Measurements from ENCODE around the gene AK5. TPM values are rescaled to one million over a fixed set of nuclear protein-coding genes. Genes with fewer than 3 reads are reported as not detected.
"Not testable (repeated sequence)": the region's sequence is repeated elsewhere in the genome, so short reads cannot be mapped to it uniquely, and the experiment has no call there.

Gene AK5
- total RNA-seq, 1 donor from 2014 or later, result not detected

DNA sequence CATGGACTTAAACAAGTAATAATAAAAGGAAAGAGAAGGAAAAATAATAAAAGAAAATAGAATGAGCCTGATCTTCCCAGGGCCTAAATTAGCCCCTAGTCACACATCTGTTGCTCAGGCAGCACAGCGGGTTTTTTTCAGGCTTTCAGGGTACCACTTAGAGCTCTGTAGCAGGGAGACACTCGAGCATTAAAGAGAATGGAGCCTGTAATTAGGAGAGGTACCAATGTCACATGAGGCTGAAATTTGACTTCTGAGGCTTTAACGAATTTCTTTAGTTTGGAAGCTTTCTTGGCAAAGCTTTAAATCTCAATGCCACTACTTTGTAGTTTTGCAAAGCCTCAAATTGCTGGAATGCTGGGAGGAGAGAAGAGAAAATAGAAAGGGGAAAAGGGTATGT is 116.3 kb downstream of the AK5 start:
- no peak for DNase-seq (ENCODE audit: low spot score)

DNA sequence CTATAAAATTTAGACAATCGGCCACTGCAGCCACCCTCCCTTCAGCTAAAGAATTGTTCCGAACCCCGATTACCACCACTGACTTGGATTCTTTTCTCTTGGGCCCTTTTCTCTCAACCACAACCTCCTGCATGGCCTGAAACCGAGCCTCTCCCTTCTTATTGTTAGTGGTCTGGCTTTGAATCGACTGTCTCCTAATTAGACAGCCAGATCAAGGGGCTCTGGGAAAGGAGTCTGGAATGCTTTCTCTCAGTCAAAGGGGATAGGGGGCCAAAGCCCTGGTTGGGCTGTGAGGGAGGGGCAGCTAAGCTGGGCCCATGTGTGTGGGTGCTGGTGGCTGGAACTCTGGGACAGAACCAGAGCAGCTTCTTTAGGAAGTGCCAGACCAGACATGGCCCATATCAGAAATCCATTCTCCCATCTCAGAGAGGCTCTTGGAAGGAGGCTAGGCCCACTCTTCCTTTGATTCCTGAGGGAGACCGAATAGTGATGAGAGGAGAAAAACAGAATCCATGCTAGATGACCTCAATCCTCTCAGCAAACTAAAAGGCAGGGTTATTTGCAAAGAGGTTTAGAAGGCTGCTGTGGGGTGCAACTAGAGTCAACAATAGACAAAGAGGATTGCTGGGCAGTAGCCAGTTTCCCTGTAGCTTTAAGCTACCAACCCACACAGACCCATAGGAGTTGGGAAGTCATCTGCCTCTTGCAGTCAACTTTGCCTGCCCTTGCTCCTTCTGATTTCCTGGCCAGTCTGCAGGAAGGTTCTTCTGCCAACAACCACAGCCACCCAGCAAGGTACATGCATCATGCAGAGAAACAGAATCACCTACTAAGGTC is 117.6 kb downstream of the AK5 start:
- DNase-seq (ENCODE audit: low spot score), result no peak

DNA sequence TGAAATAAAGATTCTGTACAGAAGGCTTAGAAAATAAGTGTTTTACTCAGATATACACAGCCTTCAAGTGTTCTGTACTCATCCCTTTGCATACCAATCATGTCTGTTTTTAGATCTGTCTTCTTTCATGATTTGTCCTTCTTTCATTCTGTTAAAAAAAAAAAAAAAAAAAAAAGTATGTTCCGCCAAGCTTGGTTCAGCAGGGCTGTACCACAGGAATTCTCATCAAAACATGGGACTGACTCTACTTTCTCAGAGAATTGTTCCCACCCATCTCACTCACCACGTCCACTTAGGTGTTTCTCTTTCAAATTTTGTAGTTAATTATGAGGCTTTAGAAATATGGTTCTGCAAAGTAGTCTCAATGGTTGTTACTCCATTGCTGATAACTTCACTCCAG is 119.0 kb downstream of the AK5 start:
- no peak for DNase-seq (ENCODE audit: low spot score)

DNA sequence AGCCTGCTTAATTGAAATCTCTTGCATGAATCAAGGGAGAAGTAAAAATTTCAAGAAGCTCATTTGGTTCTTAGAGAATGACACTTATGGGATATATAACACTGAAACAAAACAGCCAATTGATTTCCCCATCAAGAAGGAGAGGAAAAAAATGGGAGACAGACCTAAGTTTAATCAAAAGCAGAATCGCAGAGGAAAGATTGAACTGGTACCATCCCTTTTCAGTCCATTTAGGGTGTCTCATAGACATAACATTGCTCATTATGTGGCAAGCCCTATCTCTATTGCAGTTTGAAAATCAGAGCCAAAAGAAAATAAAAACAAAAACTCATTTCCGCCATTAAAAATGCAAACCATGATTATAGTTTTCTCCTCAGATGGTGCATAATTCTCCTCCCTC is 119.6 kb downstream of the AK5 start:
- DNase-seq (ENCODE audit: low spot score), result no peak

DNA sequence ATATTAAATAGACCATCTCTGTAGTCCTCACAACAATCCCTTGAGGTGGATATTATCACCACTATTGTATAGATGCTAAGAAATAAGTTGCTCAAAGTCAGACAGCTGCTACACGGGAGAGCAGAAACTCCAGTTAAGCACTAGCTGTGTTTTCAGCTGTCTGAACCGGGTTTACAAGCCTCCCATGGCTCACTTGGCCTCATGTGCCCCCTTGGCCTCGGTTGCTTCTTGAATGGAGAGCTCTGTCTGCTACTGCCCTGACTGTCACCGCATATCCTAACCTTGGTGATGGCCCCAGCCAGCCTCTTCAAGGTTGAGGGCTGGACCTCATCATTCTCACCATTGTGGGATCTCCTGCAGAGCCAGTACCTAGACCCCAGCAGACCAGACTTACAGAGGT is 123.4 kb downstream of the AK5 start:
- DNase-seq (ENCODE audit: low spot score), result no peak

DNA sequence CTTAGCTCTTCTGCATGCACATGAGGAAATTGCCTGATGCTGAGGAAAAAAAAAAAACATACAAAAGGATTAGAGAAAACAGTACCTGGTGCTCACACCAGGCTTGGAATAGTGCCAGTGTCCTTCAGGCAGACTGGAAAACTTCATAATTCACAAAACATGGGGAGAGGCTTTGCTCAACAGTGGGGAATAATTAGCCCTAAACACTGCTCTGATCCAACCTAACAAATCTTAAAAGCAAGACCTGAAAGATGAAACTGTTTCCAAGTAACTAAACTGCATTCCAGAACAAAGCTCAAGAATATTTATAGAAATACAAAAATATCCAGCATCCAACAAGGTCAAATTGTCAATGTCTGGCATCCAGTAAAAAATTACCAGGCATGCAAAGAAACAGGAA is 124.8 kb downstream of the AK5 start:
- no peak for DNase-seq (ENCODE audit: low spot score)

DNA sequence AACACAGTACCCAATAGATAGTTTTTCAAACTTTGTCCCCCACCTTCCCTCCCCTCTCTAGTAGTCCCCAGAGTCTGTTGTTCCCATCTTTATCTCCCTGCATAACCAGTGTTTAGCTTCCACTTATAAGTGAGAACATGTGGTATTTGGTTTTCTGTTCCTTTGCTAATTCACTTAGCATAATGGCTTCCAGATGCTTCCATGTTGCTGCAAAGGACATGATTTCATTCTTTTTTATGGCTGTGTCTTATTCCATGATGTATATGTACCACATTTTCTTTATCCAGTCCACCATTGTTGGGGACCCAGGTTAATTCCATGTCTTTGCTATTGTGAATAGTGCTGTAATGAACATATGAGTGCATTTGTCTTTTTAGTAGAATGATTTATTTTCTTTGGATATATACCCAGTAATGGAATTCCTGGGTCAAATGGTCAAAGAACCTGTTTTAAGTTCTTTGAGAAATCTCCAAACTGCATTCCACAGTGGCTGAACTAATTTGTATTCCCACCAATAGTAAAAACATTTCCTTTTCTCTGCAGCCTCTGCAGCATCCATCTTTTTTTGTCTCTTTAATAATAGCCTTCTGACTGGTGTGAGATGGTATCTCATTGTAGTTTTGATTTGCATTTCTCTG is 126.0 kb downstream of the AK5 start:
- no peak for DNase-seq (ENCODE audit: low spot score)

DNA sequence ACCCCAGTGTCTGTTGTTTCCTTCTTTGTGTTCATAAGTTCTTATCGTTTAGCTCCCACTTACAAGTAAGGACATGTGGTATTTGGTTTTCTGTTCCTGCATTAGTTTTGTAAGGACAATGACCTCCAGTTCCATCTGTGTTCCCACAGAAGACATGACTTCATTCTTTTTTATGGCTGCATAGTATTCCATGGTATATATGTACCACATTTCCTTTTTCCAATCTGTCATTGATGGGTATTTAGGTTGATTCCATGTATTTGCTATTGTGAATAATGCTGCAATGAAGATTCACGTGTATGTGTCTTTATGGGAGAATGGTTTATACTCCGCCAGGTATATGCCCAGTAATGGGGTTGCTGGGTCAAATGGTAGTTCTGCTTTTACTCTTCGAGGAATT is 127.1 kb downstream of the AK5 start:
- DNase-seq (ENCODE audit: low spot score), result not testable (repeated sequence)

DNA sequence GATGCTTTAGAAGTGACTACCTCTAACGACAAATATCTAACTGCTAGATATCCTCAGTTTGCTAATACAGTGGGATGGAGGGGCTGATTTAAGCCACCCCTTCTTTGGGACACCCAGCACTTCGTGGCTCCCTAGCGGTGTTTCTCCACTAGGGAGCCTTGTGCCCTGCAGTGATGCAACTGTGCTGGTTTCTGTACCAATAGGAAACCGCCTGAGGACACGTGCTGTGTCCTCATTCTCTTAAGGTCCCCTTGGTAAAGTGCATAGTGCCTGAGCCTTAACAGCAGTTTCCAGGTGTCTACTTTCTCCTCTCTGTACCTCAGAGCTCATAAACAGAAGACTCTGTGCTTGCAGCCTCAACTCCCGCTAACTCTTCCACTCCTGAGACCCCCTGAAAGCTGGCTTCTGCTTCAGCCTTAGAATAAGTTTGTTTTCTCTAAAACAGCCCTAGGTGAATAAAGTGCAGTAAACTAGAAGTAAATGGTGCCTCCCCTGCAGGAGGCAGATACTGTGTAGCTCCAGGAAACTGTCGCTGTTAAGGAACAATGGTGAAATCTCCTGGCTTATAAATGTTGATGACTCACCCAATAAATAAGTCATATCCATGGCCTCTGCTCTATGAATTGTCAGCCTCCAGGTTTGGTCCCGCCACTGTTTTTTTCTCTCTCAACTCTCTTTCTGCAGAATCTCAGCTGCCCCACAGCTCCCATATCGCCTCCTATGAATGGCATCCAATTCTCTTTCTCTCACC is 130.4 kb downstream of the AK5 start:
- DNase-seq (ENCODE audit: low spot score), result no peak

DNA sequence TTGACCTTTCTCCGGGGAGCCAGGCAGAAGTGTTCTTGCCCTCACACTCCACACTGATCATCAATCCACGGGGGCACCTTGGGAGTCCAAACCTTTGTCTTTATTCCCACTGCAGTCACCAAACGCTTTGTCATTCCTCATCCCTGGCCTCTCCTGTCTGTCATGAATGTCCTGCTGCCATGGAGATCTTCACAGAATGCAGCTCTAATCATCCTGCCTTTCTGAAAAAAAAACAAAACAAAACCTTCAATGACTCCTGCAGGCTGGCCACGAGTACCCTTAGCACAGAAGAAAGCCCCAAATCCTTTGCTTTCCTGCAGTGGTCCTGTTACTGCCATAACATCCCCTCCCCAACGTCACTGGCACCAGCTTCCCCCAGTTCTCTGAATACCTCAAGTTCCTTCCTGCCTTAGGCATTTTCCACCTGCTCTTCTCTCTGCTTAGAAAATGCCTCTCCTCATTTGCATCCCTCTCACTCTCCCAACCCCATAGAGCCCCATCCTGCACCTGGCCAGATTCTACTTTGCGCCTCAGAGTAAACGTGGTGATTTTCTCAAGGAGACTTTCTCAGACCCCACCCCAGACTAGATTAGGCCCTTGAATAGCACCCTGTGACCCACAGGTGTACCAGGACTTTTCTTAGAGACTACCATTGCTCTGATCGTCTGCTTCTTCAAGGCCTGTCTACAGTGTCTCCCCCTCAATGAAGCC is 131.2 kb downstream of the AK5 start:
- no peak for DNase-seq (ENCODE audit: low spot score)

DNA sequence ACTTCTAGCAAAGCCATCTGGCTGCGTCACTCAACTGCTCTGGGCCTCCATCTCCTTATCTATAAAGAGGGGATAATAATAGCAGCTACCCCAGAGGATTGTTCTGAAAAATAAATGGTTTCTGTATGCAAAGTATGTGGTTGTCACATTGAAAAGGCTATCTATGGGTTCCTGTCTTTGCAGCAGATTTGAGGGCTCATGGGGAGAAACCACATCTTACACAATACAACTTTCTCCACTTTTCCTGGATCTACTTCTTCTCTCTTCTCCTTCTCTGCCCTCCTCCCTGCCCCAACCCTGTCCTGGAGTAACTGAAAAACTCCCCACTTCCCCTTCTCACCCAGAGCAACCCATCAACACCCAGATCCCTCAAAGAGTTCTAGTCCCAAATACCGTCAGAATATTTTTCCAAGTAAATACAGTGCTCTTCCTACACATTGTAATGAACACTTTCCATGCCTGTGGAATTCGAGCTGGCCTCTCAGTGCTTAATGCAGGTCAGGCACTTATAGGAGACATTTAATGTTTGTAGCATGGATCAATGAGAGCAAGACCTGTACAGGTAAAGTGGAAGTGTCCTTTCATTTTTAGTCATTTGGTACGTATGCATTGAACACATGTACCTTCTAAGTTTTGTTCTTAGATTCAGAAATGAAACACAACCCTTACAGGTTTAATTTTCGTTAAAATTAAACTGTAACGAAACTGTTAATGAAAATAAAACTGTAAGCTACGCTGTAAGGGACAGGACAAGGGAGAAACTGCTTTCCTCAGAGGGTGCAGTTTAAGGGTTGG is 131.9 kb downstream of the AK5 start:
- no peak for DNase-seq (ENCODE audit: low spot score)

DNA sequence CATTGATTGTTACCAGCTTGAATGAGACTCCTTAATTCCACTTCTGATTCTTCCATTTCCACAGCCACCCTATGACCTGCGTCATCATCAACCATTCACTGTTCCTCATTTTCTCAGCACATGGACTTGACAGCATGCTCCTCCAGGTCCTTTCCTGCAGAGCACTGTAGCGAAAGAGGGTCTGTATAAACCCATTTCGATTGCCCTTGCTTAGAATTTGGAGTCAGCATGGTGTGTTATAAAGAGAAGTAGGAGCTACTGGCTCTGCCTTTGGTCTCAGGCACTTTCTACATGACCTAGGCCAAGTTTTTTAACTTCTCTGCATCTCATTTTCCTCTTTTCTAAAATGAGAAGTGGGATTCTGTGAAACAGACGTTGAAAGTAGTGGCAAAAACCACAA is 133.8 kb downstream of the AK5 start:
- DNase-seq (ENCODE audit: low spot score), result no peak

DNA sequence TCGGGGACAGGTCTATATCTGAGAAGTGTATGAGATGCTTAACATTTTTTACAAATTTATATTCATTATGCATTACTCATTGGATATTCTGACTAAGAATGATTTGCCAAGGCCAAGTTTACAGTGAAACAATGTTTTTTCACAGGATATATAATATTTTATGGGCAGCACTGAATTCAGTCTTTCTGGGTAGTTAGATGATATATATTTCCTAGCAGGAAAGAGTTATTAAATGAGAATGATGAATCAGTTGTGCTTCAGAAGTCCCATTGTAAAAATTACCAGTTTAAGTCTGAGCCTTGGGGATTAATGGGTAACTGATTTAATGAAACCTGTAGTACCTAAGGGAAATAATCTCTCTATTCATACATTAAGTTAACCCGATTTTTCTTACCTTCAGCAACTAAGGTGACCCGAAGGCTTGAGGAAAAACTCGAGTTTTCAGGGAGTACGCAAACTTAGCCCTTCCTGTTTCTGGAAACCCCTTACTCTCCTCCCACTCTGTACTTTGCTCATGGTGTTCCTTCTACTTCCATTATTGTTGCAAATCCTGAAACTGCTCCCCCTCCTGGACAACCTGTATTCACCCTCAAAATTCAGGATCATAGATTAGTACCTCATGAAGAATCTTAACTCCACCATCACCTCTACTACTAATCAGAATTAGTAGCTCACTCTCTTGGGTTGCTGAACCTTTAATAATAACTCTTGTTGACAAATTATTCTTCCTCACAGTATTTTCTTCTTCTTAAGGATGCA is 135.1 kb downstream of the AK5 start:
- DNase-seq (ENCODE audit: low spot score), result no peak

DNA sequence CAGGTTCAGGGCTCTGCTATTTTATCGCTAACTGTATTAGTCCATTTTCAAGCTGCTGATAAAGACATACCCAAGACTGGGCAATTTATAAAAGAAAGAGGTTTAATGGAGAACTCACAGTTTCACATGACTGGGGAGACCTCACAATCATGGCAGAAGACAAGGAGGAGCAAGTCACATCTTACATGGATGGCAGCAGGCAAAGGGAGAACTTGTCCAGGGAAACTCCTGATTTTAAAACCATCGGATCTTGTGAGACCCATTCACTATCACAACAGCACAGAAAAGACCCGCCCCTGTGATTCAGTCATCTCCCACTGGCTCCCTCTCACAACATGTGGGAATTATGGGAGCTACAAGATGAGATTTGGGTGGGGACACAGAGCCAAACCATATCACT is 136.2 kb downstream of the AK5 start:
- DNase-seq (ENCODE audit: low spot score), result not testable (repeated sequence)

DNA sequence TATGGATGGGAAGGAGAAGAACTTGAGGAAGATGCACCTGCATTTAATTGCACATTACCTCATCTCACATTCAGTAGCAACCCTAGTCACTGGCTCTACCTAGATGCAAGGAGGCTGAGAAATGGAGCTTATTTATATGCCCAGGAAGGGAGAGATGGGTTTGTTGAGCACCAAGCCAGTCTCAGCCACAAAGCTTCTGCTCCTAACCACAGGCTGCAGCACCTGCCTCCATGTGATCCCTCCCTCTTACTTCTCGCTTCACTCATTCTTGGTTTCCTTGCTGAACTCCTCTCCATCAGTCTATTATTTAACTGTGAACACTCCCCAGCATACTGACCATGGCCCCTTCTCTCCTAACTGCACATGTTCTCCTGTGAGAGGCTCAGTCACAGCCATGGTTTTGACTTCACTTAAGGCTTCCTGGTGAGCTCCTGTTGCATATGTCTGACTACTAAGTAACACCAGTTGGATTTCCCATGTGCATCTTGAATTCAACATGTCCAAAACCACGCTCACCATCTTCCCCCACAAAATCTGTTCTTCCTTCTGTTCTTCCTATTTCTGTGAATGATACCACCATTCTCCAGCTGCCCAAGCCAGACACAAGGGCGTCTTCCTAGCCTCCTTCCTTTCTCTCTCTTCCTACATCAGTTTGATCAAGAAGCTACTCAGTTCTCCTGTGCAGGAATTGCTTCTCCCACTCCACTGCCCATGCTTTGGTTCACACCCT is 139.8 kb downstream of the AK5 start:
- no peak for DNase-seq (ENCODE audit: low spot score)

DNA sequence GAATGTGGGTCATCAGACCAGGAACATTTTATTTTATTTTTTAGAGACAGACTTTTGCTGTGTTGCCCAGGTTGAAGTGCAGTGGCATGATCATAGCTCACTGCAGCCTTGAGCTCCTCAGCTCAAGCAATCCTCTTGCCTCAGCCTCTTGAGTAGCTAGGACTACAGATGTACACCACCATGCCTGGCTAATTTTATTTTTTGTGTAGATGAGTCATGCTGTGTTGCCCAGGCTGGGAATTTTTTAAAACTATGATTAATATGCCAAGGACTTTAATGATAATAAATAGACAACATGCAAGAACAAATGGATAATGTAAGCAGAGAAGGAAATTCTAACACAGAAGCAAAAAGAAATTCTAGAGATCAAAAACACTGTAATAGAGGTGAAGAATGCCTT is 142.4 kb downstream of the AK5 start:
- no peak for DNase-seq (ENCODE audit: low spot score)

DNA sequence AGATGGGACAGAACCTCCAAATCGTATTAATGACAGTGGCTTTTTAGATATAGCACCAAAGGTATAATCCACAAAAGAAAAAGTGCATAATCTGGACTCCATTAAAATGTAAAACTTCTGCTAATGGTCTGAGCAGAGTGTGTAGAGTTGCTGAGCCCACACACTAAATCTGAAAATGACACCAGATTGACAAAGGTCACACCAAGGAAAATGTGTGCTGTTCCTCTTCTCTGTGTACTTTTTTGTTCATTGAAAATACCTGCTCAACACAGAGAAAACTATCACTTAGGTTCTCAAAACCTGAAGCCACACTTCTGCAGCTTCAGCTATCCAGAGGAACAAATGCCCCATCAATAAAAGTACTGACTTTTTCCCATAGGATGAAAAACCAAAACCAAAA is 146.2 kb downstream of the AK5 start:
- DNase-seq (ENCODE audit: low spot score), result no peak

DNA sequence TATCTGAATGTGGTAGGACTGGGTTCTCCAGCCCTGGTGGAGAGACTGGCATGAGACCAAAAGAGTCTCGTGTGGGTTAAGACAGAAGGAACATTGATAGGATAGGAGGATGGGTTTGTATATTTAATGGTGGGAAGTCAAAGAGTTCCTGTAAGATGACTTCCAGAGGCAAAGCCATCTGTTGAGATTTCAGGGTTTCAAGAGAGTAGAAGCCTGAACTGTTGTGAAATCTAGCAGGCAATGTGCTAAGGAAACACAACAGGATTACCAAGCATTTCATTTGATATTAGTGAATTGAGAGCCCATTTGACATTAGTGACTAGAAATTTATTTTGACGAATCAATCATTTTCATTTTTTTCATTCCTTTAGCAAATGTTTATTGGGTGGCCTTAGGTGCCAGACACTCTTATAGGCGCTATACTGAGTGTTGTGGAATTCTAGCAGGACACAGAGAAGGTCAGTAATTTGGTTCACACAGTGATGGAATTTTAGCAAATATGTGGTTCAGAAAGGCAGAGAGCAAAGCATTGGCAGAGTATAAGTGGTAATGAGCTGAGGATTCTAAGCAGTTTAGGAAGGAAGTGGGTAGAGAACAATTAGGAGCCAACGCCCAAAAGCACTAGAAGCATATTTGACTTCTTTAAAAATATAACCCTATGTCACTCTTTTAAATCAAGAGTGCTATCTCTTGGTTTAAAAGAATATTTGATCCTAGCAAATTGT is 149.3 kb downstream of the AK5 start:
- DNase-seq (ENCODE audit: low spot score), result no peak

DNA sequence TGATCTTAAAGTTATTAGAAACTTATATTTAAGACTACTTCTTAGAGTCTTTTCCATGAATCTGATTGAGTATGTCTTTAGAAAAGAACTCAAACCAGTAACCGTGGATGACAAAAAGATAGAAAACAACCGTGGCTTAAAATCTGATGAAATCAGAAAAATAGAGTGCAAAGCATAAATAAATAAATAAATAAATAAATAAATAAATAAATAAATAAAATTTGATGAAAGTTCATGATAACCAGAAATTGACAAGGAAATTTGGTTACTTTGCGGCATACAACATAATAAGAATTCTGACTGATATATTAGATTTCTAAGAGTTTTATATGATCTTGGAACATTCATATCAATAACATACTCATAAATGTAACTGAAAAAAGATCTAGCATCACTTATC is 152.1 kb downstream of the AK5 start:
- no peak for DNase-seq (ENCODE audit: low spot score)

All from mesenteric fat pad (tissue), 1 donor.